Measurements from ENCODE around the gene TMEM95.

DNA sequence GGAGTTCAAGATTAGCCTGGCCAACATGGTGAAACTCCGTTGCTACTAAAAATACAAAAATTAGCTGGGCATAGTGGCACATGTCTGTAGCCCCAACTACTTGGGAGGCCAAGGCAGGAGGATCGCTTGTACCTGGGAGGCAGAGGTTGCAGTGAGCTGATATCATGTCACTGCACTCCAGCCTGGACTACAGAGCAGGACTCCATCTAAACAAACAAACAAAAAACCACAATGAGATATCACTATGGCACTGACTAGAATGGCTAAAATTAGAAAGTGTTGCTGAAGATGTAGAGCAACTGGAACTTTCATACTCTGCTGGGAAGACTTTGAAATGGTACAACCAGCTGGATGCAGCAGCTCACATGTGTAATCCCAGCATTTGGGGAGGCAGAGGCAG lies 19.4 kb downstream of the TMEM95 start:
- no peak for TF ChIP-seq POLR2A (IDR thresholded peaks at IDR 0.05; ENCODE audit: low read depth, low read length)
- TF ChIP-seq POLR2AphosphoS5 (IDR thresholded peaks at IDR 0.05; ENCODE audit: low read depth, low read length): no peak

Data from GM12892 (cell line).